K562 (cell line): ENCODE measurements around the gene CAPN5. TPM values are rescaled to one million over a fixed set of nuclear protein-coding genes. Genes with fewer than 3 reads are reported as not detected.

Experiments used
- ATAC-seq: fragments of 200-7000 bp; cut with Tn5 transposase; 3 replicates; pipeline ENCODE4 v1.9.1; 2020; ENCODE audit warnings: moderate library complexity
- BruUV-seq: library from RNA; stranded (reverse); fragments of 400-500 nt; replicated peaks from 2 replicates; lab custom pipeline; 2021; lab: Mats Ljungman, UMichigan
- CTCF ChIA-PET: fragments of 300-600 bp; formaldehyde crosslinking; extraction: SDS; loops from one replicate; lab custom pipeline; 2021; ENCODE audit warnings: low intra/inter-chr PET ratio; lab: Yijun Ruan, JAX
- POLR2A ChIA-PET: fragments of 300-600, 350-650 bp; sonication (Branson Sonifier 250); formaldehyde crosslinking; extraction: SDS; loops from one replicate; lab custom pipeline; 2021; ENCODE audit warnings: antibody characterized with exemption, inconsistent platforms; lab: Yijun Ruan, JAX
- DNase-seq, 4 experiments: peaks; one replicate each; pipeline versions ENCODE4 v3.0.0 to v3.0.0-alpha.2; 2011 to 2018; ENCODE audit warnings: low spot score in 3 of 4, mixed read lengths in 3 of 4; ENCODE audit errors: extremely low read depth in 1 of 4
- FAIRE-seq: peaks from 2 replicates; lab custom pipeline; 2011; peaks lifted over from hg19 to GRCh38; lab: Jason Lieb, UNC
- H2AFZ ChIP-seq: 2 replicates; pipeline ENCODE4 v1.6.0; 2011; ENCODE audit warnings: low read depth, low read length, control low read depth, inconsistent platforms
- H3K27ac ChIP-seq: fragments of 200-600 bp; 3 replicates; pipeline ENCODE4 v1.8.0; 2011; ENCODE audit warnings: low read depth, mild to moderate bottlenecking, control low read depth, inconsistent platforms, low read length, moderate library complexity, mixed read lengths; ENCODE audit errors: extremely low read depth
- H3K27me3 ChIP-seq, 2 experiments: fragments of 300-600 bp in 1 of 2; 2 replicates in 1 of 2; 3 replicates in 1 of 2; pipeline versions ENCODE4 v1.6.0 to v1.8.0; 2011; ENCODE audit warnings: inconsistent platforms in 2 of 2, low read length in 2 of 2, mild to moderate bottlenecking in 1 of 2, mixed read lengths in 1 of 2, moderate library complexity in 1 of 2; ENCODE audit not compliant: control insufficient read depth in 2 of 2, insufficient read depth in 2 of 2
- H3K36me3 ChIP-seq: fragments of 300-600 bp; 3 replicates; pipeline ENCODE4 v1.8.0; 2011; ENCODE audit warnings: mild to moderate bottlenecking, low read length, inconsistent platforms; ENCODE audit not compliant: control insufficient read depth, insufficient read depth
- H3K4me1 ChIP-seq, 2 experiments: fragments of 200-600 bp in 1 of 2; replicated peaks in 1 of 2; 2 replicates in 1 of 2; 3 replicates in 1 of 2; pipeline versions ENCODE4 v1.5.1 to v1.8.0; 2011; ENCODE audit warnings: inconsistent platforms in 2 of 2, low read length in 2 of 2, mild to moderate bottlenecking in 1 of 2, mixed read lengths in 1 of 2, moderate library complexity in 1 of 2; ENCODE audit not compliant: control insufficient read depth in 2 of 2, insufficient read depth in 2 of 2
- H3K4me2 ChIP-seq: 2 replicates; pipeline ENCODE4 v1.6.1; 2011; ENCODE audit warnings: low read length, control low read depth, inconsistent platforms, mixed read lengths; ENCODE audit not compliant: insufficient read depth
- H3K4me3 ChIP-seq: fragments of 200-600 bp; sonication (generic), shearing (Covaris generic); 2 replicates; pipeline ENCODE4 v1.5.1; 2016; ENCODE audit warnings: control low read depth, inconsistent platforms
- H3K79me2 ChIP-seq: fragments of 200-600 bp; 3 replicates; pipeline ENCODE4 v1.8.0; 2011; ENCODE audit warnings: low read length, inconsistent platforms; ENCODE audit not compliant: control insufficient read depth, insufficient read depth
- H3K9ac ChIP-seq, 2 experiments: 2 replicates each; pipeline versions ENCODE4 v1.6.0 to v1.6.1; 2011; ENCODE audit warnings: low read depth in 2 of 2, low read length in 2 of 2, control low read depth in 1 of 2, inconsistent platforms in 1 of 2, mild to moderate bottlenecking in 1 of 2, mixed read lengths in 1 of 2; ENCODE audit not compliant: insufficient read depth in 1 of 2
- H3K9me1 ChIP-seq: one replicate; pipeline ENCODE4 v1.6.0; 2011; ENCODE audit warnings: inconsistent platforms, mild to moderate bottlenecking, low read length, moderate library complexity; ENCODE audit not compliant: control insufficient read depth, insufficient read depth
- H3K9me3 ChIP-seq: replicated peaks from 2 replicates; pipeline ENCODE4 v1.5.1; 2011; ENCODE audit warnings: low read depth, low read length, inconsistent platforms; ENCODE audit not compliant: control insufficient read depth, insufficient read depth
- H4K20me1 ChIP-seq: replicated peaks from 2 replicates; pipeline ENCODE4 v1.6.1; 2011; ENCODE audit warnings: low read length, inconsistent platforms, mixed read lengths; ENCODE audit not compliant: control insufficient read depth, insufficient read depth
- CBX2 ChIP-seq: fragments of 200-600 bp; sonication (generic); IDR thresholded peaks from one replicate; pipeline ENCODE4 v1.6.1; 2012; ENCODE audit warnings: mild to moderate bottlenecking, low read length, inconsistent platforms; ENCODE audit not compliant: insufficient read depth, poor library complexity, severe bottlenecking
- CHD2 ChIP-seq: IDR thresholded peaks from 2 replicates; pipeline ENCODE4 v1.6.1; 2011; ENCODE audit warnings: low read depth, low read length
- DACH1 ChIP-seq: fragments of 450-650 bp; IDR thresholded peaks from 2 replicates; pipeline ENCODE4 v1.6.1; 2018; ENCODE audit not compliant: partially characterized antibody
- EWSR1 ChIP-seq: fragments of 450-650 bp; IDR thresholded peaks from 2 replicates; pipeline ENCODE4 v1.6.1; 2018; ENCODE audit warnings: borderline replicate concordance, mild to moderate bottlenecking, low read depth, moderate library complexity; ENCODE audit not compliant: partially characterized antibody
- HMG20B ChIP-seq: fragments of 250-450 bp; sonication (Bioruptor Pico); IDR thresholded peaks from 2 replicates; pipeline ENCODE4 v1.5.0; 2021; ENCODE audit warnings: mild to moderate bottlenecking
- MYC ChIP-seq, 2 experiments: fragments of 250-450 bp in 1 of 2; sonication (Bioruptor Pico) in 1 of 2; IDR thresholded peaks; 2 replicates each; pipeline versions ENCODE4 v1.5.1 to v1.6.1; 2012 to 2021; ENCODE audit warnings: low read depth in 2 of 2, borderline replicate concordance in 1 of 2, improper control_type of control experiment in 1 of 2, low read length in 1 of 2, mild to moderate bottlenecking in 1 of 2, moderate library complexity in 1 of 2
- TBL1XR1 ChIP-seq, 2 experiments: IDR thresholded peaks; 2 replicates each; pipeline ENCODE4 v1.6.1; 2012; ENCODE audit warnings: improper control_type of control experiment in 2 of 2, low read length in 2 of 2, mild to moderate bottlenecking in 1 of 2
- ZNF140 ChIP-seq: fragments of 250-450 bp; sonication (Bioruptor Pico); IDR thresholded peaks from 2 replicates; pipeline ENCODE4 v1.8.0; 2021; ENCODE audit warnings: moderate library complexity, mild to moderate bottlenecking, inconsistent platforms
- ZNF175 ChIP-seq: fragments of 200-800 bp; sonication (Bioruptor generic); IDR thresholded peaks from 2 replicates; pipeline ENCODE4 v1.6.1; 2016; ENCODE audit warnings: low read depth, mild to moderate bottlenecking, missing genetic modification characterization, missing compliant biosample characterization
- ZNF507 ChIP-seq: conservative IDR thresholded peaks from 2 replicates; pipeline ENCODE4 v1.6.1; 2017; ENCODE audit warnings: missing genetic modification characterization, missing compliant biosample characterization
- WGBS: fragments of 100-300 bp; shearing (Covaris generic); methylation state at CpG from one replicate; pipeline ENCODE4 v1.1.6; 2016; ENCODE audit warnings: low coverage, mixed read lengths; ENCODE audit not compliant: insufficient coverage; ENCODE audit errors: missing lambda C conversion rate; 5-methylcytosine and 5-hydroxymethylcytosine counted together
- in situ Hi-C: fragments of 300-500 bp; cut with MboI; formaldehyde crosslinking; loops from 4 replicates; pipeline ENCODE4 v1.15.0; 2018; ENCODE audit warnings: inconsistent platforms, mixed read lengths
- intact Hi-C: fragments of 100-400 bp; cut with micrococcal nuclease; formaldehyde crosslinking; loops from 2 replicates; pipeline ENCODE4 v1.14.2; 2022
- polyA plus RNA-seq, 8 experiments: library from polyadenylated mRNA; depleted of rRNA in 4 of 8; stranded (reverse) in 5 of 8; unstranded in 3 of 8; fragments of >200 nt; fragmentation: Nextera tagmentation in 2 of 8; fragmentation: Illumina TruSeq in 1 of 8; extraction: Ambion mirVana in 2 of 8; extraction: Trizol in 1 of 8; gene quantifications; 2 replicates each; pipeline versions ENCODE4 v1.2.1 to v1.2.3, GENCODE V29; 2011 to 2014; ENCODE audit warnings: inconsistent platforms in 1 of 8, missing spikeins in 1 of 8
- total RNA-seq, 7 experiments: library from RNA; depleted of rRNA in 6 of 7; stranded (reverse); fragments of >200 nt in 6 of 7; fragmentation: Illumina TruSeq in 2 of 7; extraction: Trizol in 2 of 7; gene quantifications; 2 replicates each; pipeline versions ENCODE4 v1.2.1 to v1.2.3, GENCODE V29; 2011 to 2021; ENCODE audit warnings: low replicate concordance in 1 of 7
- TF ChIP-seq, protein P1 (sequence below): fragments of 450-650 bp; IDR thresholded peaks from 2 replicates; pipeline ENCODE4 v1.7.0; 2016; ENCODE audit warnings: borderline replicate concordance

CAPN5 gene
- total and polyA plus RNA-seq, 9 of the 15 experiments (the other 6 are each of a cell fraction or from before 2014, with no cell fraction given), result 0.04 to 0.44 (median 0.14) TPM; not detected in 2

DNA sequence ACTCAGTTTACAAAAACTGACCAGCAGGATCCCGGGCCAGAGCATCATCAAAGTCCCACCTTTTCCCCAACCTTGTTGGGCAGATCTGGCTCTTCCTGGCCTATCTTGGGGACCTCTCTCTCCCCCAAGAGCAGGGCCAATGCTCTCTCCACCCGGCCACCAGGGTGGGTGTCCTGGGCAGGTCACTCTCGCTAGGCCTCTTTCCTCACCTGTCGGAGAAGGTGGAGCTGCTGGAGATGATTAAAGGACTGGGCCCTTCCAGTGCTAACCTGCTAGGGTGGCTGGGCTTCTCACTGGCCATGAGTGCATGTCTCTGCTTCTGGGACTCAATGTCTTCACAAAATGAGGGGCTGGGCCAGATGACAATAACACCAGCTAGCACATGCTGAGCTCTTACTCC, 2.9 kb upstream of the CAPN5 start (continued):
- TF ChIP-seq, protein P1, sequence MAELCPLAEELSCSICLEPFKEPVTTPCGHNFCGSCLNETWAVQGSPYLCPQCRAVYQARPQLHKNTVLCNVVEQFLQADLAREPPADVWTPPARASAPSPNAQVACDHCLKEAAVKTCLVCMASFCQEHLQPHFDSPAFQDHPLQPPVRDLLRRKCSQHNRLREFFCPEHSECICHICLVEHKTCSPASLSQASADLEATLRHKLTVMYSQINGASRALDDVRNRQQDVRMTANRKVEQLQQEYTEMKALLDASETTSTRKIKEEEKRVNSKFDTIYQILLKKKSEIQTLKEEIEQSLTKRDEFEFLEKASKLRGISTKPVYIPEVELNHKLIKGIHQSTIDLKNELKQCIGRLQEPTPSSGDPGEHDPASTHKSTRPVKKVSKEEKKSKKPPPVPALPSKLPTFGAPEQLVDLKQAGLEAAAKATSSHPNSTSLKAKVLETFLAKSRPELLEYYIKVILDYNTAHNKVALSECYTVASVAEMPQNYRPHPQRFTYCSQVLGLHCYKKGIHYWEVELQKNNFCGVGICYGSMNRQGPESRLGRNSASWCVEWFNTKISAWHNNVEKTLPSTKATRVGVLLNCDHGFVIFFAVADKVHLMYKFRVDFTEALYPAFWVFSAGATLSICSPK, result no peak
- TF ChIP-seq ZNF507 (tag) (no peak), ZNF140 (no peak)

DNA sequence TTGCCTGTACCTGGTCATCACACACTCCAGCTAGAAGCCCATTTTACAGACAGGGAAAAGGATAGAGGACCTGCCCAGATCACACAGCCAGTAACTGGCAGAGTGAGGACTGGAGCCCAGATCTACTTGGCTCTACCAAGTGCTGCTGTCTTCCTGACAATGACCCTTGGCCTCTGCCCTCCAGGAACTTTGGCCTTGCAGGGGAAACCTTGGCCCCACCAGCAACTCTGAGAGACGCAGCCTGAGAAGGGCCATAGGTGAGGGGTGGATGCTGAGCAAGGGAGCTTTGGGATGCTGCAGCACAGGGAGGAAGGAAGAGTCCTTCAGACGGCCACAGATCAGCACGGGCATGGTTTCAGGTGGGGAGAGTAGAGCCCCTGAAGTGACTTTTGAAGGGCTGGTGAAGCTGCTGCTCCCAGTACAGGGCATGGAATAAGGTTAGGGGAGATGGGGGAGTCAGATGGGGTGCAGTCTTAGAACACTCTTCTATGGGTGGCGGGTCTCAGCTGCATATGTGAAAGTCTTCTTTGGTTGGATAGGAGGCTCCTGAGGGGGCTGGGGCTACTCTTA, 2.0 kb upstream of the CAPN5 start:
- BruUV-seq, result no TSS peak

More for the DNA sequence above, 2.0 kb upstream of the CAPN5 start:
- Histone ChIP-seq H3K4me3 (no peak overlapping the region), H3K9me3 (no peaks in the 10 kb centered on the region; the same call in 1 of the 2 replicates), H3K27me3 (peaks cover under 1 to 27% of the 10 kb centered on the region in 2 experiments), H3K9me1 (no peaks in the 10 kb centered on the region), H3K27ac (no peak overlapping the region), H4K20me1 (peaks cover 4% of the 10 kb centered on the region; the same call in 1 of the 2 replicates), H3K4me1 (peaks cover 4 to 22% of the 10 kb centered on the region in 2 experiments; a peak in 4 of 5 replicates), H3K36me3 (no peaks in the 10 kb centered on the region), H3K79me2 (no peaks in the 10 kb centered on the region), H3K4me2 (no peak overlapping the region), H3K9ac (no peak overlapping the region), H2AFZ (no peak overlapping the region)
- DNase-seq (no peak), ATAC-seq (no peak), FAIRE-seq (no peak)
- intact Hi-C loops, result no loop called here
- CTCF ChIA-PET, result interaction anchor here (0.8 kb wide), 1 partner anchor 329 kb away, joined by 3 read pairs; no protein-coding TSS in a partner anchor
- POLR2A ChIA-PET, result interaction anchor here (0.8 to 1.4 kb wide), 2 partner anchors 10 to 27 kb away, joined by 3 read pairs; no protein-coding TSS in a partner anchor
- 11% methylated on average over 4 of the region's 4 CpGs for WGBS
- in situ Hi-C loops, result no loop called here
- TF ChIP-seq TBL1XR1 (IDR thresholded peaks at IDR 0.05; ENCODE audit: low read length in 2 of 2), result no peak
- no peak for TF ChIP-seq ZNF175 (CRISPR knock-in tag)
- no peak for TF ChIP-seq DACH1
- no peak for TF ChIP-seq MYC (IDR thresholded peaks at IDR 0.05; ENCODE audit: low read depth, low read length)
- no peak for TF ChIP-seq MYC (CRISPR knock-in tag; IDR thresholded peaks at IDR 0.05; ENCODE audit: borderline replicate concordance, low read depth)
- no peak for TF ChIP-seq EWSR1
- no peak for TF ChIP-seq HMG20B
- no peak for TF ChIP-seq CBX2
- TF ChIP-seq CHD2, result no peak
